Measurements from ENCODE around the gene SEPTIN14.
"Not testable (repeated sequence)": the region's sequence is repeated elsewhere in the genome, so short reads cannot be mapped to it uniquely, and the experiment has no call there.

The SEPTIN14 gene

DNA sequence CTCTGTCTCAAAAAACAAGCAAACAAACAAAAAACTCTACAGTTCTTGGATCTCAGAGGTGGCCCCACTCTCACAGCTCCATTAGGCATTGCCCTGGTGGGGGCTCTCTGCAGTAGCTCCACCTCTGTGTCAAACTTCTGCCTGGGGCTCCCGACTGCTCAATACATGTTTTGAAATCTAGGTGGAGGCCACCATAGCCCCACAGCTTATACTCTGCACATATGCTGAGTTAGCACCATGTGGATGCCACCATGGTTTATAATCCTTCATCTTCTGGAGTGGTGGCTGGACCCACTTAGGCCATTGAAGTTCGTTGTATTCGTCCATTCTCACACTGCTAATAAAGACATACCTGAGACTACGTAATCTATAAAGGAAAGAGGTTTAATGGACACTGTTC lies 78.4 kb downstream of the SEPTIN14 start:
- Histone ChIP-seq H3K9ac (ENCODE audit: low read length) (no peak overlapping the region), H3K36me3 (ENCODE audit: control insufficient read depth, insufficient read depth, low read length, severe bottlenecking) (no peaks in the 10 kb centered on the region), H3K27me3 (replicated peaks; ENCODE audit: control insufficient read depth, insufficient read depth, low read length) (no peaks in the 10 kb centered on the region), H3K4me1 (ENCODE audit: control insufficient read depth, insufficient read depth, low read length) (no peaks in the 10 kb centered on the region), H3K4me3 (ENCODE audit: low read length) (no peak overlapping the region), H3K9me3 (ENCODE audit: control insufficient read depth, low read length) (no peaks in the 10 kb centered on the region)
- DNase-seq (ENCODE audit: low read depth) = no peak

DNA sequence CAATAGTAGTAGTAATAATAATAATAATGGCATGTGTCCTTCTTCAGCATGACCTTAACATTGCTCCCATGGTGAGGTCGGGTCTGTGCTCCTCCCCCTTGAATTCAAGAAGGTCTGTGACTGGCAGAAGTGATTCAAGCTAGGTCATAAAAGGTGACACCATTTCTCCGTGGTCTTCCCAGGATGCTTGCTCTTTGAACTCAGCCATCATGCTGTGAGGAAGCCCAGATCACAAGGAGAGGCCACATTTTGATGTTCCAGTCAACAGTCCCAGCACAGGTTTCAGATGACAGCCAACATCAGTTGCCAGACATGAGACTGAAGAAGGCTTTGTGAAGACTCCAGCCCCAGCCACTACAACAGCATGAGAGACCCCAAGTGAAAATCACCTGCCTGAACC lies 83.9 kb downstream of the SEPTIN14 start:
- DNase-seq (ENCODE audit: low read depth) = no peak

DNA sequence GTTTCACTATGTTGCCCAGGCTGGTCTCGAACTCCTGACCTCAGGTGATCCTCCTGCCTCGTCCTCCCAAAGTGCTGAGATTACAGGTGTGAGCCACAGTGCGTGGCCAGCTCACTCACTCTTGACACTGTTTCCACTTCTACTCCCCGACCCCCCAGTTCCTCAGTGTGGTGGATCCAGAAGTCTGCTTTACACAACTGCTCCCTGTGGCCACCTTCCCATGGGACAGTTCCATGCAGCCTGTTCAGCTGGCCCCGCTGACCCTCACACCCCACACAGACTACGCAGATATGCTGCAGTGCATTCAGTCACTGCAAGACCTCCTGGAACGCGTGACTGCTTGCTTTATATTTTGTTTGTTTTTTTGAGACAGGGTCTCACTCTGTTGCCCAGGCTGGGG lies 86.4 kb downstream of the SEPTIN14 start:
- no peak for DNase-seq (ENCODE audit: low read depth)
- no peaks in the 10 kb centered on the region for H3K36me3 ChIP-seq (ENCODE audit: control insufficient read depth, insufficient read depth, low read length, severe bottlenecking)
- H3K4me1 ChIP-seq (ENCODE audit: control insufficient read depth, insufficient read depth, low read length) = no peaks in the 10 kb centered on the region
- no peak overlapping the region for H3K9ac ChIP-seq (ENCODE audit: low read length)
- H3K27me3 ChIP-seq (replicated peaks; ENCODE audit: control insufficient read depth, insufficient read depth, low read length) = no peaks in the 10 kb centered on the region
- no peak overlapping the region for H3K4me3 ChIP-seq (ENCODE audit: low read length)
- no peaks in the 10 kb centered on the region for H3K9me3 ChIP-seq (ENCODE audit: control insufficient read depth, low read length)

More for the DNA sequence above, 83.9 kb downstream of the SEPTIN14 start:
- H3K4me1 ChIP-seq (ENCODE audit: control insufficient read depth, insufficient read depth, low read length) = no peaks in the 10 kb centered on the region
- H3K9ac ChIP-seq (ENCODE audit: low read length) = no peak overlapping the region
- no peaks in the 10 kb centered on the region for H3K36me3 ChIP-seq (ENCODE audit: control insufficient read depth, insufficient read depth, low read length, severe bottlenecking)
- H3K4me3 ChIP-seq (ENCODE audit: low read length) = no peak overlapping the region
- H3K27me3 ChIP-seq (replicated peaks; ENCODE audit: control insufficient read depth, insufficient read depth, low read length) = no peaks in the 10 kb centered on the region
- H3K9me3 ChIP-seq (ENCODE audit: control insufficient read depth, low read length) = no peaks in the 10 kb centered on the region

DNA sequence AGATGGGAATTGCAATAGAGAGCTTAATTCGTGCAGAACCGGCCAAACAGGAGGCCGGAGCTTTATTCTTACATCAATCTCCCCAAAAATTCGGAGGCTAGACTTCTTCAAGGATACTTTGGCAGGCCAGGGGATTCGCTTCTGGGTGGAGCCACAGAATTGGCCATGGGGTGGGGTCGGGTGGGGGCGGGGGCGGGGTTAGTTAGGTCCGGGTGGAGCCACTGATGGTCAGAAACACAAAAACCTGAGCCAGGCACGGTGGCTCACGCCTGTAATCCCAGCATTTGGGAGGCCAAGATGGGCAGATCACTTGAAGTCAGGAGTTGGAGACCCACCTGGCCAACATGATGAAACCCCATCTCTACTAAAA lies 87.5 kb downstream of the SEPTIN14 start:
- no peaks in the 10 kb centered on the region for H3K9me3 ChIP-seq (ENCODE audit: control insufficient read depth, low read length)
- no peak overlapping the region for H3K4me3 ChIP-seq (ENCODE audit: low read length)
- no peaks in the 10 kb centered on the region for H3K36me3 ChIP-seq (ENCODE audit: control insufficient read depth, insufficient read depth, low read length, severe bottlenecking)
- no peaks in the 10 kb centered on the region for H3K4me1 ChIP-seq (ENCODE audit: control insufficient read depth, insufficient read depth, low read length)
- H3K9ac ChIP-seq (ENCODE audit: low read length) = no peak overlapping the region
- no peaks in the 10 kb centered on the region for H3K27me3 ChIP-seq (replicated peaks; ENCODE audit: control insufficient read depth, insufficient read depth, low read length)
- DNase-seq (ENCODE audit: low read depth) = no peak

- Histone ChIP-seq H3K9me3 (ENCODE audit: control insufficient read depth, low read length) (no peaks in the 10 kb centered on the region), H3K4me3 (ENCODE audit: low read length) (no peak overlapping the region), H3K36me3 (ENCODE audit: control insufficient read depth, insufficient read depth, low read length, severe bottlenecking) (no peaks in the 10 kb centered on the region), H3K9ac (ENCODE audit: low read length) (no peak overlapping the region), H3K27me3 (replicated peaks; ENCODE audit: control insufficient read depth, insufficient read depth, low read length) (no peaks in the 10 kb centered on the region), H3K4me1 (ENCODE audit: control insufficient read depth, insufficient read depth, low read length) (no peaks in the 10 kb centered on the region)
- no peak for DNase-seq (ENCODE audit: low read depth)
Measured at GRCh38 chr7:55774327-55775050, 88.1 kb downstream of the SEPTIN14 start.

DNA sequence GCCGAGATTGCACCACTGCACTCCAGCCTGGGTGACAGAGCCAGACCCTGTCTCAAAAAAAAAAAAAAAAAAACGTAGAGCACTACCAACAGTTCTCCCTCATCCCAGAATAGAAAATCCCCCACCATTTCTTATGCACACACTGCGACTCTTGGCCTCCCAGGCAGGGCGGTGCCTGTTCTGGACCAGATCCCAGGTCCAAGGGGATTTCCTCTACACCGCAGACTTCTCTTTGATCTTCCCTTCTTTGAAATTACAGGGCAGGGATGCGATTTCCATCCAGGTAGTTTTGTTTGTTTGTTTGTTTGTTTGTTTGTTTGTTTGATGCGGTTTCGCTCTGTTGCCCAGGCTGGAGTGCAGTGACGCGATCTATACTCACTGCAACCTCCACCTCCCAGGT lies 91.8 kb downstream of the SEPTIN14 start:
- Histone ChIP-seq H3K4me1 (ENCODE audit: control insufficient read depth, insufficient read depth, low read length) (no peaks in the 10 kb centered on the region), H3K36me3 (ENCODE audit: control insufficient read depth, insufficient read depth, low read length, severe bottlenecking) (no peaks in the 10 kb centered on the region), H3K27me3 (replicated peaks; ENCODE audit: control insufficient read depth, insufficient read depth, low read length) (no peaks in the 10 kb centered on the region), H3K4me3 (ENCODE audit: low read length) (no peak overlapping the region), H3K9me3 (ENCODE audit: control insufficient read depth, low read length) (no peaks in the 10 kb centered on the region), H3K9ac (ENCODE audit: low read length) (no peak overlapping the region)
- no peak for DNase-seq (ENCODE audit: low read depth)

- H3K36me3 ChIP-seq (ENCODE audit: control insufficient read depth, insufficient read depth, low read length, severe bottlenecking); H3K9me3 ChIP-seq (ENCODE audit: control insufficient read depth, low read length); H3K27me3 ChIP-seq (replicated peaks; ENCODE audit: control insufficient read depth, insufficient read depth, low read length); H3K4me1 ChIP-seq (ENCODE audit: control insufficient read depth, insufficient read depth, low read length); H3K9ac ChIP-seq (ENCODE audit: low read length); DNase-seq (ENCODE audit: low read depth); H3K4me3 ChIP-seq (ENCODE audit: low read length): not testable (repeated sequence)
Measured at GRCh38 chr7:55753274-55753862, 109.2 kb downstream of the SEPTIN14 start.

- not testable (repeated sequence) for H3K27me3 ChIP-seq (replicated peaks; ENCODE audit: control insufficient read depth, insufficient read depth, low read length); H3K4me1 ChIP-seq (ENCODE audit: control insufficient read depth, insufficient read depth, low read length); H3K4me3 ChIP-seq (ENCODE audit: low read length); H3K9me3 ChIP-seq (ENCODE audit: control insufficient read depth, low read length); H3K36me3 ChIP-seq (ENCODE audit: control insufficient read depth, insufficient read depth, low read length, severe bottlenecking); DNase-seq (ENCODE audit: low read depth); H3K9ac ChIP-seq (ENCODE audit: low read length)
Measured at GRCh38 chr7:55744706-55745105, 117.8 kb downstream of the SEPTIN14 start.

Measured in adipocyte (in vitro differentiated cells).